ENCODE results near the gene PGA4. TPM values are rescaled to one million over a fixed set of nuclear protein-coding genes. Genes with fewer than 3 reads are reported as not detected.

PGA4 gene
- total and polyA plus RNA-seq, 2 of the 8 experiments (the other 6 are each of a cell fraction or from before 2014, with no cell fraction given): 1.3 TPM; not detected in 1

DNA sequence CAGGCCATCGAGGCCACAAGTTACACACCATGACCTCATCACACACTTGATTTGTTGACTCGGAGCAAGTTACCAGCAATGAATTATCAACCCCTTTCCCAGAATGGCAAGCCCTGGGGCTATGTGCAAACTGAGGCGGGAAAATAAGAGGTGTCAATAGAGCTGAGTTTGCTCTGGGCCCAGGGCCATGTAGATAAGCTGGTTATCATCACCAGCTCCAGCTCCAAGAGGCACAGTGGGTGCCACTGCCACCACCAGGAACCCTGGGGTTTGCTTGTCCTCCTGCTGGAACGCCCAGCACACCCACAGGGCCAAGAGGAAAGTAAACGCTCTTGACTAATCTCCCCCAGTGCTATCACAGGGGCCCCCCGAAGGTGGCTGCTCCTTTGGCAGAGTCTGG, 47.9 kb upstream of the PGA4 start:
- H3K9ac ChIP-seq (replicated peaks in 1 of 4; ENCODE audit: extremely low read depth in 1 of 4, low read depth in 3 of 4, low read length in 3 of 4): no peak overlapping the region
- H3K14ac ChIP-seq (ENCODE audit: insufficient read length): no peak overlapping the region
- no peak for DNase-seq (ENCODE audit: low read depth in 1 of 2, low spot score in 2 of 2)
- H4K20me1 ChIP-seq (replicated peaks in 1 of 2; ENCODE audit: control insufficient read depth in 1 of 2, insufficient read depth in 2 of 2, low read length in 2 of 2): peaks cover 0 to 1% of the 10 kb centered on the region in 2 experiments
- no peak for FAIRE-seq
- H3K27me3 ChIP-seq (replicated peaks in 1 of 4; ENCODE audit: control insufficient read depth in 3 of 4, extremely low read depth in 1 of 4, insufficient read depth in 3 of 4, low read length in 3 of 4): 0 out of 7 replicates have a peak, but pooled peaks cover 0 to 3% (median 0%) of the 10 kb centered on the region in 4 experiments
- no peak overlapping the region for H3K27ac ChIP-seq (ENCODE audit: low read depth, low read length)
- no peaks in the 10 kb centered on the region for H3K36me3 ChIP-seq (ENCODE audit: control insufficient read depth in 2 of 4, insufficient read depth in 4 of 4, low read length in 3 of 4)
- H3K79me1 ChIP-seq (ENCODE audit: low read depth, low read length): no peaks in the 10 kb centered on the region
- H3K4me3 ChIP-seq (ENCODE audit: extremely low read depth in 1 of 4, insufficient read depth in 2 of 4, low read depth in 3 of 4, low read length in 4 of 4): no peak overlapping the region
- H3K23ac ChIP-seq (ENCODE audit: insufficient read length): no peak overlapping the region
- no peak overlapping the region for H4K5ac ChIP-seq (ENCODE audit: insufficient read length, low read depth, low read length)
- WGBS, 2 experiments (ENCODE audit: extremely low coverage in 1 of 2, insufficient coverage in 1 of 2, insufficient read length in 1 of 2, insufficient replicate concordance in 2 of 2, low coverage in 1 of 2, low lambda C conversion rate in 2 of 2, missing lambda C conversion rate in 1 of 2): 90% methylated on average over 6 of the region's 6 CpGs; no CpG with 5 or more reads in 1 of the 2 experiments
- H2AK5ac ChIP-seq (ENCODE audit: low read depth, low read length): no peak overlapping the region
- no peak overlapping the region for H4K91ac ChIP-seq (replicated peaks; ENCODE audit: insufficient read length, low read length)
- no peaks in the 10 kb centered on the region for H3K23me2 ChIP-seq (ENCODE audit: low read depth, low read length)
- CTCF ChIA-PET (ENCODE audit: partially characterized antibody): interaction anchor here (1.3 to 2.3 kb wide), 2 partner anchors 13 to 229 kb away, joined by 3 to 9 read pairs; no protein-coding TSS in a partner anchor
- H3K4ac ChIP-seq (replicated peaks; ENCODE audit: insufficient read length, low read depth, low read length): no peak overlapping the region
- H3K18ac ChIP-seq (ENCODE audit: extremely low read depth, low read length): no peak overlapping the region
- no peak overlapping the region for H2BK12ac ChIP-seq (ENCODE audit: low read depth, low read length)
- H3K79me2 ChIP-seq (ENCODE audit: control insufficient read depth in 1 of 2, insufficient read depth in 2 of 2, low read length in 2 of 2): no peaks in the 10 kb centered on the region
- H4K8ac ChIP-seq (ENCODE audit: extremely low read depth, insufficient read depth, low read length): no peak overlapping the region
- POLR2A ChIA-PET (ENCODE audit: partially characterized antibody): no interaction called here
- no peak overlapping the region for H3K56ac ChIP-seq (replicated peaks; ENCODE audit: insufficient read length, low read depth, low read length)
- H3K9me3 ChIP-seq (ENCODE audit: insufficient read depth in 2 of 2, low read depth in 1 of 2, low read length in 1 of 2): no peaks in the 10 kb centered on the region
- H2BK120ac ChIP-seq (replicated peaks; ENCODE audit: low read depth, low read length): no peak overlapping the region
- H3K4me2 ChIP-seq (ENCODE audit: insufficient read depth in 1 of 2, low read depth in 2 of 2, low read length in 2 of 2): no peak overlapping the region
- no peak overlapping the region for H2BK5ac ChIP-seq (ENCODE audit: low read depth, low read length)
- H2AFZ ChIP-seq (ENCODE audit: low read length): no peak overlapping the region
- no peak overlapping the region for H2BK15ac ChIP-seq (ENCODE audit: low read length)
- no peaks in the 10 kb centered on the region for H3K4me1 ChIP-seq (replicated peaks in 1 of 4; ENCODE audit: control insufficient read depth in 3 of 4, insufficient read depth in 4 of 4, low read length in 3 of 4)
- H2BK20ac ChIP-seq (ENCODE audit: low read length): no peak overlapping the region
- TF ChIP-seq CHD2 (IDR thresholded peaks at IDR 0.05; ENCODE audit: low read length) (no peak), BRCA1 (IDR thresholded peaks at IDR 0.05; ENCODE audit: low read depth, low read length) (no peak), KDM5A (IDR thresholded peaks at IDR 0.05; ENCODE audit: low read length) (no peak), SP2 (IDR thresholded peaks at IDR 0.05; ENCODE audit: low read length) (no peak), SP4 (IDR thresholded peaks at IDR 0.05; ENCODE audit: low read length) (no peak), FOSL1 (IDR thresholded peaks at IDR 0.05; ENCODE audit: insufficient read depth, low read depth, low read length) (no peak)
